Measurements from ENCODE around the gene MLLT3.

DNA sequence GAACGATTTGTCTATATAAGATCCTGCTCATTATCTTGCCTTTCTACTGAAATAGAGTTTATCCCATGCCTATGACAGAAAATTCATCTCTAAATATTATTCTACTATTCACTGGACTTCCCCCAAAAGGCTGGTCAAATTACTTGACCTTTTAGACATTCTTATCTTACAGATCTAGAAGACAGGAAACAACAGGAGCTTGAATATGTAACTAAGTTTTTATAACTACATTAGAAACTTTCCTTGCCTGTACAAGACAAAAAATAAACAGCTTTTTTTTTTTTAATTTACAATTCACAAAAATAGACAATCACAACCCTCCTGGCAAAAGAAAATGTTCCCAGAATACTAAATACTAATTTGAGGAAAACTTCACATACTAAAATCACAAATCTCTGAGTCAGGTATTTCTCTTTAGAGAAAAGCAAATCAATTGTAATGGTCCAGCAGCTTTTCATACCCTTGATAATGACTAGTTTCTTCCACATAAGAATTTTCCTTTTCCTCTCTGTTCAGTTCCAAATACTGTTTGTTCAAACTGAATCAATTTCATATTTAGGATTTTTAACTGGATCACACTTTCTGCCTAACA, 68.6 kb downstream of the MLLT3 start:
- TF ChIP-seq SIN3A (IDR thresholded peaks at IDR 0.05; ENCODE audit: borderline replicate concordance, insufficient read depth, low read length) (0 out of 2 replicates have a peak, but pooled peaks have one; percentile 5), TAF1 (IDR thresholded peaks at IDR 0.05; ENCODE audit: borderline replicate concordance, insufficient read depth, low read length) (0 out of 2 replicates have a peak, but pooled peaks have one; percentile 21), FOXP2 (optimal IDR thresholded peaks at IDR 0.05; ENCODE audit: borderline replicate concordance, extremely low read depth, extremely low read length, insufficient read depth) (no peak)

Data from PFSK-1 (cell line).